Smooth muscle cell (in vitro differentiated cells): ENCODE data around the gene WHRN. TPM values are rescaled to one million over a fixed set of nuclear protein-coding genes. Genes with fewer than 3 reads are reported as not detected.

Experiments used
- DNase-seq: peaks from one replicate; lab custom pipeline; 2025; ENCODE audit not compliant: unreplicated experiment; lab: John Stamatoyannopoulos, UW
- H2AFZ ChIP-seq: fragments of 200-600 bp; sonication (generic); 2 replicates; pipeline ENCODE4 v1.6.0; 2016; ENCODE audit warnings: antibody characterized with exemption, low read depth, mild to moderate bottlenecking
- H3F3A ChIP-seq: fragments of 200-600 bp; sonication (generic); 2 replicates; pipeline ENCODE4 v1.6.0; 2017; ENCODE audit warnings: antibody characterized with exemption, low read depth
- H3K27ac ChIP-seq: fragments of 200-600 bp; sonication (generic); 2 replicates; pipeline ENCODE4 v1.5.1; 2016; ENCODE audit warnings: low read depth, mild to moderate bottlenecking
- H3K27me3 ChIP-seq: fragments of 200-600 bp; sonication (generic); 2 replicates; pipeline ENCODE4 v1.6.1; 2016; ENCODE audit warnings: low read depth, mild to moderate bottlenecking
- H3K36me3 ChIP-seq: fragments of 200-600 bp; sonication (generic); 2 replicates; pipeline ENCODE4 v1.5.1; 2016; ENCODE audit warnings: low read depth
- H3K4me1 ChIP-seq: fragments of 200-600 bp; sonication (generic); 2 replicates; pipeline ENCODE4 v1.5.1; 2016; ENCODE audit warnings: low read depth
- H3K4me2 ChIP-seq: fragments of 200-600 bp; sonication (generic); 2 replicates; pipeline ENCODE4 v1.6.0; 2016; ENCODE audit warnings: mild to moderate bottlenecking
- H3K4me3 ChIP-seq: fragments of 200-600 bp; sonication (generic); 2 replicates; pipeline ENCODE4 v1.5.1; 2016; ENCODE audit warnings: mild to moderate bottlenecking
- H3K79me2 ChIP-seq: fragments of 200-600 bp; sonication (generic); 2 replicates; pipeline ENCODE4 v1.6.0; 2016; ENCODE audit warnings: low read depth, mild to moderate bottlenecking
- H3K9ac ChIP-seq: fragments of 200-600 bp; sonication (generic); 2 replicates; pipeline ENCODE4 v1.6.0; 2016; ENCODE audit warnings: low read depth
- H3K9me3 ChIP-seq: fragments of 200-600 bp; sonication (generic); replicated peaks from 2 replicates; pipeline ENCODE4 v1.5.1; 2016; ENCODE audit warnings: low read depth
- H4K20me1 ChIP-seq: fragments of 200-600 bp; sonication (generic); 2 replicates; pipeline ENCODE4 v1.6.0; 2016; ENCODE audit warnings: low read depth
- CTCF ChIP-seq: fragments of 200-600 bp; sonication (generic); IDR thresholded peaks from 2 replicates; pipeline ENCODE4 v1.5.1; 2017; ENCODE audit warnings: borderline replicate concordance, mild to moderate bottlenecking, antibody characterized with exemption; ENCODE audit not compliant: insufficient read depth, poor library complexity, severe bottlenecking
- WGBS: methylation state at CpG from one replicate; pipeline ENCODE4 v1.1.7; 2016; ENCODE audit warnings: low lambda C conversion rate; 5-methylcytosine and 5-hydroxymethylcytosine counted together
- polyA plus RNA-seq: library from polyadenylated mRNA; unstranded; fragments of >200 nt; fragmentation: Nextera tagmentation; extraction: Ambion mirVana; gene quantifications from 2 replicates; pipeline ENCODE4 v1.2.1, GENCODE V29; 2016
- total RNA-seq: library from RNA; depleted of rRNA; stranded (reverse); fragments of >200 nt; gene quantifications from 2 replicates; pipeline ENCODE4 v1.2.3, GENCODE V29; 2014

Gene WHRN
- total and polyA plus RNA-seq, 2 experiments from 2014 or later, result 3.6 to 12.9 TPM

DNA sequence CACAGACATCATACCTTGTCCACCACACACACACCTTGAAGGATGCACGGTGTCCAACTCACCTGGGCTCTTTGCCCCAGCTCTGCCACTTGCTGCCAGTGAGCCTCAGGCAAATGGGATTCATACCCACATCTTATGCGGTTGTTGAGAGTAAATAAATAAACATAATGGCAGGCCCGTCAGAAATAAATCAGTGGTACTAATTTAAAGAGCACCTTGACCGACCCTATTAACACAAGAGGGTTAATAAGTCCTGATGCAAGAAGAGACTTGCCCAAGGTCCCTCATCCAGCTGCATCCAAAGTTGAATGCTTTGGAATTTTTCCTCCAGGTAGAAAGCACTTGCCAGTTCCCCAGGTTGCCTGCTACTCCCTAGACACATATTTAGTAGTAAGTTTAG is 105.9 kb downstream of the WHRN start:
- Histone ChIP-seq H3K4me3 (no peak overlapping the region), H3K4me1 (peaks cover 8% of the 10 kb centered on the region), H3K9me3 (no peaks in the 10 kb centered on the region), H3K9ac (no peak overlapping the region), H3K79me2 (peaks cover 16% of the 10 kb centered on the region), H3K4me2 (no peak overlapping the region), H4K20me1 (no peaks in the 10 kb centered on the region), H3K27me3 (no peaks in the 10 kb centered on the region), H2AFZ (no peak overlapping the region), H3F3A (peaks cover 14% of the 10 kb centered on the region), H3K27ac (no peak overlapping the region), H3K36me3 (no peaks in the 10 kb centered on the region)
- no peak for DNase-seq
- 87% methylated on average over 4 of the region's 4 CpGs for WGBS
- TF ChIP-seq CTCF, result no peak

- Histone ChIP-seq H3K36me3 (no peaks in the 10 kb centered on the region), H3K27me3 (no peaks in the 10 kb centered on the region), H3F3A (peaks cover 14% of the 10 kb centered on the region), H3K4me2 (peak overlapping the region; percentile 83), H3K4me3 (peak overlapping the region; percentile 64), H4K20me1 (no peaks in the 10 kb centered on the region), H3K9ac (peak overlapping the region; percentile 62), H3K27ac (peak overlapping the region; percentile 60), H3K79me2 (peaks cover 21% of the 10 kb centered on the region), H3K4me1 (peaks cover 8% of the 10 kb centered on the region), H2AFZ (peak overlapping the region; percentile 72), H3K9me3 (no peaks in the 10 kb centered on the region)
- DNase-seq, result peak; percentile 88
- WGBS, result 1% methylated on average over 37 of the region's 66 CpGs
- TF ChIP-seq CTCF, result no peak
Measured at GRCh38 chr9:114397848-114398605, 107.2 kb downstream of the WHRN start.

- no peak for TF ChIP-seq CTCF
- Histone ChIP-seq H3K9ac (peak overlapping the region; percentile 62), H3F3A (peaks cover 14% of the 10 kb centered on the region), H3K36me3 (no peaks in the 10 kb centered on the region), H3K79me2 (peaks cover 24% of the 10 kb centered on the region), H3K27me3 (no peaks in the 10 kb centered on the region), H4K20me1 (no peaks in the 10 kb centered on the region), H3K4me2 (peak overlapping the region; percentile 83), H3K27ac (peak overlapping the region; percentile 60), H2AFZ (peak overlapping the region; percentile 72), H3K4me1 (peaks cover 8% of the 10 kb centered on the region), H3K4me3 (peak overlapping the region; percentile 64), H3K9me3 (no peaks in the 10 kb centered on the region)
- WGBS, result 23% methylated on average over 14 of the region's 14 CpGs
- no peak for DNase-seq
Measured at GRCh38 chr9:114397219-114397847, 107.9 kb downstream of the WHRN start.
